HCT116 (cell line): Measurements from ENCODE around the gene CPNE9. TPM values are rescaled to one million over a fixed set of nuclear protein-coding genes. Genes with fewer than 3 reads are reported as not detected.

Experiments used
- ATAC-seq: fragments of 200-7000 bp; cut with Tn5 transposase; 2 replicates; pipeline ENCODE4 v1.9.1; 2020; ENCODE audit warnings: mild to moderate bottlenecking, moderate library complexity
- BruUV-seq: library from RNA; stranded (reverse); fragments of 400-500 nt; replicated peaks from 2 replicates; lab custom pipeline; 2021; lab: Mats Ljungman, UMichigan
- CTCF ChIA-PET: fragments of 300-600 bp; sonication (Branson Sonifier 250); formaldehyde crosslinking; loops from one replicate; lab custom pipeline; 2021; ENCODE audit warnings: antibody characterized with exemption; lab: Charles Lee
- POLR2A ChIA-PET: fragments of 300-600, 350-600 bp; sonication (Branson Sonifier 250); formaldehyde crosslinking; loops from one replicate; lab custom pipeline; 2021; ENCODE audit warnings: antibody characterized with exemption; lab: Charles Lee
- RAD21 ChIA-PET, 2 experiments: fragments of 300-600 bp; sonication (Branson Sonifier 250); formaldehyde crosslinking; loops; one replicate each; lab custom pipeline; 2023; ENCODE audit warnings: low total read pairs in 2 of 2; ENCODE audit not compliant: uncharacterized antibody in 2 of 2, unreplicated experiment in 2 of 2, low non-redundant PET in 1 of 2; lab: Charles Lee
- DNase-seq: peaks from one replicate; pipeline ENCODE4 v3.0.0-alpha.2; 2010; ENCODE audit warnings: low read depth, low spot score
- H2AFZ ChIP-seq: fragments of 200-600 bp; shearing (Covaris generic), sonication (generic); 2 replicates; pipeline ENCODE4 v1.6.1; 2017; ENCODE audit warnings: low read depth, mixed run types, mixed read lengths, antibody characterized with exemption, low read length; ENCODE audit not compliant: poor library complexity, severe bottlenecking
- H3K27ac ChIP-seq: 2 replicates; pipeline ENCODE4 v1.5.1; 2012; ENCODE audit warnings: low read depth, low read length
- H3K27me3 ChIP-seq: fragments of 200-600 bp; sonication (generic); 2 replicates; pipeline ENCODE4 v1.6.1; 2016; ENCODE audit warnings: mixed run types, low read length, mixed read lengths; ENCODE audit not compliant: insufficient read depth
- H3K36me3 ChIP-seq, 2 experiments: fragments of 200-500 bp in 1 of 2; fragments of 200-600 bp in 1 of 2; sonication (Bioruptor generic) in 1 of 2; sonication (generic) in 1 of 2; 2 replicates each; pipeline versions ENCODE4 v1.5.1 to v1.6.1; 2014 to 2016; ENCODE audit warnings: low read length in 2 of 2, inconsistent platforms in 1 of 2, mixed read lengths in 1 of 2, mixed run types in 1 of 2; ENCODE audit not compliant: insufficient read depth in 2 of 2, control insufficient read depth in 1 of 2
- H3K4me1 ChIP-seq, 2 experiments: fragments of 200-600 bp in 1 of 2; sonication (generic) in 1 of 2; 2 replicates each; pipeline versions ENCODE4 v1.5.1 to v1.6.1; 2012 to 2017; ENCODE audit warnings: low read length in 2 of 2, inconsistent platforms in 1 of 2, mild to moderate bottlenecking in 1 of 2, mixed read lengths in 1 of 2, mixed run types in 1 of 2, moderate library complexity in 1 of 2; ENCODE audit not compliant: insufficient read depth in 2 of 2, control insufficient read depth in 1 of 2
- H3K4me2 ChIP-seq: fragments of 200-600 bp; sonication (generic); 2 replicates; pipeline ENCODE4 v1.6.1; 2017; ENCODE audit warnings: mixed run types, low read length, mixed read lengths
- H3K4me3 ChIP-seq, 2 experiments: fragments of 200-600 bp in 1 of 2; sonication (generic) in 1 of 2; replicated peaks in 1 of 2; 2 replicates each; pipeline ENCODE4 v1.5.1; 2011 to 2016; ENCODE audit warnings: low read length in 2 of 2, control low read depth in 1 of 2, low read depth in 1 of 2, mild to moderate bottlenecking in 1 of 2, mixed read lengths in 1 of 2, mixed run types in 1 of 2
- H3K79me2 ChIP-seq: fragments of 200-600 bp; sonication (generic); 2 replicates; pipeline ENCODE4 v1.6.1; 2017; ENCODE audit warnings: mild to moderate bottlenecking, mixed run types, low read length, moderate library complexity, mixed read lengths; ENCODE audit not compliant: insufficient read depth
- H3K9ac ChIP-seq: fragments of 200-600 bp; sonication (generic); 2 replicates; pipeline ENCODE4 v1.6.1; 2016; ENCODE audit warnings: low read length, mixed read lengths
- H3K9me2 ChIP-seq: fragments of 200-600 bp; sonication (generic), shearing (Covaris generic); 2 replicates; pipeline ENCODE4 v1.6.1; 2017; ENCODE audit warnings: mixed run types, mild to moderate bottlenecking, moderate library complexity; ENCODE audit not compliant: insufficient read depth
- H3K9me3 ChIP-seq, 2 experiments: fragments of 200-500 bp in 1 of 2; fragments of 200-600 bp in 1 of 2; sonication (Bioruptor generic) in 1 of 2; sonication (generic) in 1 of 2; 2 replicates each; pipeline ENCODE4 v1.6.1; 2014 to 2017; ENCODE audit warnings: low read length in 2 of 2, mixed read lengths in 2 of 2, inconsistent platforms in 1 of 2, low read depth in 1 of 2, mild to moderate bottlenecking in 1 of 2, mixed run types in 1 of 2, moderate library complexity in 1 of 2; ENCODE audit not compliant: control insufficient read depth in 1 of 2, insufficient read depth in 1 of 2
- H4K20me1 ChIP-seq: fragments of 200-600 bp; sonication (generic), shearing (Covaris generic); 2 replicates; pipeline ENCODE4 v1.6.1; 2017; ENCODE audit warnings: mixed run types, mild to moderate bottlenecking, moderate library complexity; ENCODE audit not compliant: insufficient read depth
- ATF3 ChIP-seq: IDR thresholded peaks from 2 replicates; pipeline ENCODE4 v1.6.1; 2012
- CBX3 ChIP-seq: IDR thresholded peaks from 2 replicates; pipeline ENCODE4 v1.6.1; 2012; ENCODE audit warnings: low read depth
- CTCF ChIP-seq, 3 experiments: fragments of 200-600 bp in 1 of 3; sonication (generic) in 1 of 3; IDR thresholded peaks in 2 of 3; conservative IDR thresholded peaks in 1 of 3; 2 replicates each; pipeline ENCODE4 v1.5.1; 2012 to 2017; ENCODE audit warnings: low read depth in 2 of 3, low read length in 2 of 3, antibody characterized with exemption in 1 of 3, borderline replicate concordance in 1 of 3, control low read depth in 1 of 3, mild to moderate bottlenecking in 1 of 3, mixed read lengths in 1 of 3, mixed run types in 1 of 3, moderate library complexity in 1 of 3; ENCODE audit not compliant: insufficient read depth in 1 of 3
- EGR1 ChIP-seq: IDR thresholded peaks from 2 replicates; pipeline ENCODE4 v1.6.1; 2012; ENCODE audit warnings: low read depth
- ELF1 ChIP-seq: IDR thresholded peaks from 2 replicates; pipeline ENCODE4 v1.6.1; 2012; ENCODE audit warnings: low read depth, borderline replicate concordance
- EZH2 ChIP-seq: fragments of 200-600 bp; sonication (generic); IDR thresholded peaks from 2 replicates; pipeline ENCODE4 v1.6.1; 2017; ENCODE audit warnings: antibody characterized with exemption, mixed run types
- EZH2phosphoT487 ChIP-seq: fragments of 200-600 bp; IDR thresholded peaks from 2 replicates; pipeline ENCODE4 v1.6.1; 2018; ENCODE audit warnings: antibody characterized with exemption, borderline replicate concordance
- FOSL1 ChIP-seq: IDR thresholded peaks from 2 replicates; pipeline ENCODE4 v1.6.1; 2012; ENCODE audit warnings: low read depth
- MAX ChIP-seq: IDR thresholded peaks from 2 replicates; pipeline ENCODE4 v1.6.1; 2012
- POLR2A ChIP-seq: IDR thresholded peaks from 2 replicates; pipeline ENCODE4 v1.7.0; 2011; ENCODE audit warnings: borderline replicate concordance; ENCODE audit not compliant: insufficient read depth, insufficient read length; ENCODE audit errors: extremely low read depth
- POLR2AphosphoS5 ChIP-seq: IDR thresholded peaks from 2 replicates; pipeline ENCODE4 v1.6.1; 2011; ENCODE audit warnings: mild to moderate bottlenecking, low read depth, low read length, moderate library complexity
- REST ChIP-seq: IDR thresholded peaks from 2 replicates; pipeline ENCODE4 v1.6.1; 2012; ENCODE audit warnings: low read depth
- SIN3A ChIP-seq: IDR thresholded peaks from 2 replicates; pipeline ENCODE4 v1.6.1; 2012; ENCODE audit warnings: low read depth
- SP1 ChIP-seq: IDR thresholded peaks from 2 replicates; pipeline ENCODE4 v1.6.1; 2012; ENCODE audit warnings: low read depth
- YY1 ChIP-seq: IDR thresholded peaks from 2 replicates; pipeline ENCODE4 v1.6.1; 2011; ENCODE audit warnings: low read length, low read depth, moderate library complexity, mild to moderate bottlenecking; ENCODE audit not compliant: insufficient replicate concordance; ENCODE audit errors: extremely low read depth
- intact Hi-C: fragments of 100-400 bp; cut with micrococcal nuclease; formaldehyde crosslinking; loops from 2 replicates; pipeline ENCODE4 v1.10.0; 2022
- total RNA-seq: library from RNA; stranded (reverse); gene quantifications from one replicate; pipeline ENCODE4 v1.2.1, GENCODE V29; 2021; ENCODE audit not compliant: unreplicated experiment

Gene CPNE9
- total RNA-seq, 1 experiment from 2014 or later = 0.98 TPM

GRCh38 chr3:9669277-9669676 is 34.4 kb upstream of the CPNE9 start:
- ChIA-PET POLR2A (no interaction called here), RAD21 (no interaction called here), CTCF (no interaction called here)
- no TSS peak for BruUV-seq
- no peak overlapping the region for H3K9ac ChIP-seq
- H3K4me2 ChIP-seq = no peak overlapping the region
- no peaks in the 10 kb centered on the region for H3K27me3 ChIP-seq
- peaks cover 17 to 39% of the 10 kb centered on the region in 2 experiments; a peak in 3 of 4 replicates for H3K36me3 ChIP-seq
- no peaks in the 10 kb centered on the region for H3K4me1 ChIP-seq
- ATAC-seq = no peak
- no peak overlapping the region for H2AFZ ChIP-seq
- no peaks in the 10 kb centered on the region for H3K79me2 ChIP-seq
- no peak for DNase-seq
- no peaks in the 10 kb centered on the region for H3K9me3 ChIP-seq
- H3K27ac ChIP-seq = no peak overlapping the region
- H3K9me2 ChIP-seq = no peaks in the 10 kb centered on the region
- TF ChIP-seq CTCF (IDR thresholded peaks at IDR 0.05 in 2 of 3, conservative IDR thresholded peaks at IDR 0.05 in 1 of 3; ENCODE audit: borderline replicate concordance in 1 of 3, insufficient read depth in 1 of 3, low read depth in 2 of 3, low read length in 2 of 3) (no peak), SIN3A (no peak), EGR1 (no peak)
- H4K20me1 ChIP-seq = no peaks in the 10 kb centered on the region
- intact Hi-C loops = no loop called here
- H3K4me3 ChIP-seq = no peak overlapping the region

- H3K4me3 ChIP-seq = no peak overlapping the region
- no peaks in the 10 kb centered on the region for H3K9me3 ChIP-seq
- no peak overlapping the region for H3K9ac ChIP-seq
- DNase-seq (no peak), ATAC-seq (no peak)
- CTCF ChIA-PET = no interaction called here
- H4K20me1 ChIP-seq = no peaks in the 10 kb centered on the region
- H3K4me2 ChIP-seq = no peak overlapping the region
- H3K27me3 ChIP-seq = no peaks in the 10 kb centered on the region
- no peaks in the 10 kb centered on the region for H3K9me2 ChIP-seq
- no peaks in the 10 kb centered on the region for H3K4me1 ChIP-seq
- no TSS peak for BruUV-seq
- H3K79me2 ChIP-seq = no peaks in the 10 kb centered on the region
- H3K36me3 ChIP-seq = peaks cover 19 to 38% of the 10 kb centered on the region in 2 experiments; a peak in 3 of 4 replicates
- RAD21 ChIA-PET = no interaction called here
- H2AFZ ChIP-seq = no peak overlapping the region
- intact Hi-C loops = no loop called here
- POLR2A ChIA-PET = no interaction called here
- H3K27ac ChIP-seq = no peak overlapping the region
- TF ChIP-seq EZH2 (no peak), EGR1 (no peak), FOSL1 (no peak), YY1 (no peak), ELF1 (no peak), CBX3 (no peak), POLR2AphosphoS5 (no peak), ATF3 (no peak), SP1 (no peak), EZH2phosphoT487 (no peak), REST (no peak), POLR2A (no peak), MAX (no peak)
These were observed 33.8 kb upstream of the CPNE9 start for GRCh38 chr3:9669720-9670432.
